Pancreas (tissue), 10 donors: ENCODE measurements around the gene EIF3L. TPM values are rescaled to one million over a fixed set of nuclear protein-coding genes. Genes with fewer than 3 reads are reported as not detected.
A peak's percentile ranks its signal among the peaks of the same experiment; 100 is the strongest.

Experiments
- ATAC-seq, 4 donors: fragments of 200-7000 bp; cut with Tn5 transposase; one replicate each; pipeline versions ENCODE4 v1.8.0 to v1.9.1; 2020; ENCODE audit warnings: mild to moderate bottlenecking in 4 of 4, moderate library complexity in 4 of 4
- DNase-seq, 6 donors: peaks; one replicate each; pipeline ENCODE4 v3.0.0-alpha.2; 2020
- FAIRE-seq: peaks from 2 replicates; lab custom pipeline; 2012; peaks lifted over from hg19 to GRCh38; lab: Jason Lieb, UNC
- H3K27ac ChIP-seq, 4 donors: fragments of 200-600 bp; sonication (generic); 1 replicate in 3 of 4; 2 replicates in 1 of 4; pipeline versions ENCODE4 v1.5.0 to v1.8.0; 2020
- H3K27me3 ChIP-seq, 4 donors: fragments of 200-600 bp; one replicate each; pipeline ENCODE4 v1.8.0; 2021
- H3K36me3 ChIP-seq, 3 donors: fragments of 200-600 bp; sonication (generic) in 1 of 3; one replicate each; pipeline versions ENCODE4 v1.5.0 to v1.8.0; 2020 to 2021
- H3K4me1 ChIP-seq, 3 donors: fragments of 200-600 bp; one replicate each; pipeline ENCODE4 v1.8.0; 2021
- H3K4me3 ChIP-seq, 4 donors: fragments of 200-600 bp; sonication (generic) in 2 of 4; one replicate each; pipeline versions ENCODE4 v1.5.0 to v1.8.0; 2020 to 2021
- H3K9me3 ChIP-seq, 4 donors: fragments of 200-600 bp; one replicate each; pipeline ENCODE4 v1.8.0; 2021
- WGBS, 2 donors: extraction: QIAGEN DNeasy Blood & Tissue Kit; methylation state at CpG; one replicate each; pipeline ENCODE4 v1.1.7; 2013; 5-methylcytosine and 5-hydroxymethylcytosine counted together
- intact Hi-C, 3 donors: fragments of 100-400 bp; cut with DNase I; formaldehyde crosslinking; loops; one replicate each; pipeline versions ENCODE4 v1.11.1 to v1.14.2; 2022
- polyA plus RNA-seq, 2 donors: library from polyadenylated mRNA; stranded (reverse); fragments of 200-250 nt; gene quantifications; one replicate each; pipeline ENCODE4 v1.2.3, GENCODE V29; 2013
- total RNA-seq, 6 donors: library from RNA; stranded (reverse); fragmentation: NEBNext Ultra II Directional in 4 of 6; extraction: Animal tissue kit (Norgen Biotek cat#: 25700) in 4 of 6; gene quantifications; one replicate each; pipeline versions ENCODE4 v1.2.1 to v1.2.4, GENCODE V29; 2021 to 2023
- TF ChIP-seq, protein P1 (sequence below), 4 donors: fragments of 200-600 bp; sonication (generic) in 3 of 4; IDR thresholded peaks; one replicate each; pipeline versions ENCODE4 v1.5.0 to v1.8.0; 2021; ENCODE audit warnings: antibody characterized with exemption in 4 of 4
- donor health status: healthy with polysubstance abuse.
- donor health status: DM: no; HTN: no; CAD: no; lungs with moderate emphysema.
- donor health status: DM: no; HTN: no; CAD: no.
- donor health status: control.
- donor health status: control.
- donor health status: Bipolar disorder and iron deficiency.
- donor health status: DM: yes; HTN: yes; CAD: no.
- donor health status: DM: no; HTN: no; CAD: no.
- donor health status: DM: no; HTN: no; CAD: no.
- donor health status: DM: yes; HTN: yes; CAD: no.

Gene EIF3L
- total and polyA plus RNA-seq, 8 donors: 162 to 412 (median 338) TPM

DNA sequence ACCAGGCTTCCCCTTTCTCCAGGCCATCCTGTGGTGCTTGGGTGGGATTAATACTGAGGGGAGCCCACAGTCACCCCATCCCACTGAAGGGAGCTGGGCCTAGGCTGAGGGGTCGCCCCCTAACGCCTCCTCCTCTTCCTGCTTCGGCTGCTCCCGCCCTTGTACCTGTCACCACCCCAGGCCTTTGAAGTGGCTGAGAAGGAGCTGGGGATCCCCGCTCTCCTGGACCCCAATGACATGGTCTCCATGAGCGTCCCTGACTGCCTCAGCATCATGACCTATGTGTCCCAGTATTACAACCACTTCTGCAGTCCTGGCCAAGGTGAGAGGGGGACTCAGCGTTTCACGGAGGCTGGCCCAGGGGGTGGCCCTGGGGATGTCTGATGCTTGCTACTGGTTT, 63.0 kb downstream of the EIF3L start:
- TF ChIP-seq, protein P1, sequence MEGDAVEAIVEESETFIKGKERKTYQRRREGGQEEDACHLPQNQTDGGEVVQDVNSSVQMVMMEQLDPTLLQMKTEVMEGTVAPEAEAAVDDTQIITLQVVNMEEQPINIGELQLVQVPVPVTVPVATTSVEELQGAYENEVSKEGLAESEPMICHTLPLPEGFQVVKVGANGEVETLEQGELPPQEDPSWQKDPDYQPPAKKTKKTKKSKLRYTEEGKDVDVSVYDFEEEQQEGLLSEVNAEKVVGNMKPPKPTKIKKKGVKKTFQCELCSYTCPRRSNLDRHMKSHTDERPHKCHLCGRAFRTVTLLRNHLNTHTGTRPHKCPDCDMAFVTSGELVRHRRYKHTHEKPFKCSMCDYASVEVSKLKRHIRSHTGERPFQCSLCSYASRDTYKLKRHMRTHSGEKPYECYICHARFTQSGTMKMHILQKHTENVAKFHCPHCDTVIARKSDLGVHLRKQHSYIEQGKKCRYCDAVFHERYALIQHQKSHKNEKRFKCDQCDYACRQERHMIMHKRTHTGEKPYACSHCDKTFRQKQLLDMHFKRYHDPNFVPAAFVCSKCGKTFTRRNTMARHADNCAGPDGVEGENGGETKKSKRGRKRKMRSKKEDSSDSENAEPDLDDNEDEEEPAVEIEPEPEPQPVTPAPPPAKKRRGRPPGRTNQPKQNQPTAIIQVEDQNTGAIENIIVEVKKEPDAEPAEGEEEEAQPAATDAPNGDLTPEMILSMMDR (IDR thresholded peaks at IDR 0.05): no peak
- WGBS, 2 donors: 78 to 89% methylated on average over 8 of the region's 8 CpGs
- intact Hi-C loops: no loop called here
- no peaks in the 10 kb centered on the region for H3K4me1 ChIP-seq
- no peak for ATAC-seq
- no peaks in the 10 kb centered on the region for H3K9me3 ChIP-seq
- H3K27ac ChIP-seq: no peak overlapping the region
- no peak overlapping the region for H3K4me3 ChIP-seq
- peaks cover 0 to 18% (median 0%) of the 10 kb centered on the region in 3 donors for H3K36me3 ChIP-seq
- no peak for FAIRE-seq
- no peak for DNase-seq
- no peaks in the 10 kb centered on the region for H3K27me3 ChIP-seq

DNA sequence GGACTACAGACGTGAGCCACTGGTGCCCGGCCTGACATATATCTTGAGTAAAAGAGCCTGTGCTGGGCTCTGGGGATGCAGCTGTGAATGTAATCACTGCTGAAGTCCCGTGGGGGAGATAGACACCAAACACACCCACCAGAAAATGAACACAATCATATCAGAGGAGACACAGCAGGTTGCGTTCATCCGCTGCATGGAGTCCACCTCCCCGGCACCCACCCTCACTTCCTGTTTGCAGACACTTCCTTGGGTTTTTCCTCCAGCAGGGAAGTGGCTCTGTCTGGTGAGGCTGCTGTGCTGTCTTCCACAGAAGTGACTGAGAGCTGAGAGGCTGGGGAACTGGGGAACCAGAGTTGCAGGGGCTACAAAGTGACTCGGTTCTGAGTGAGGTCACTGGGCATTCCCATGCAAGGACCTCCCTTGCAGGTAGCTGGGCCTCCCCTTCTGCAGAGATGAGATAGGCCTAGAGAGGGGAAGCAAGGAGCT, 64.1 kb downstream of the EIF3L start:
- H3K36me3 ChIP-seq: peaks cover 0 to 29% (median 0%) of the 10 kb centered on the region in 3 donors
- no peak for FAIRE-seq
- 86 to 87% methylated on average over 7 of the region's 7 CpGs for WGBS, 2 donors

DNA sequence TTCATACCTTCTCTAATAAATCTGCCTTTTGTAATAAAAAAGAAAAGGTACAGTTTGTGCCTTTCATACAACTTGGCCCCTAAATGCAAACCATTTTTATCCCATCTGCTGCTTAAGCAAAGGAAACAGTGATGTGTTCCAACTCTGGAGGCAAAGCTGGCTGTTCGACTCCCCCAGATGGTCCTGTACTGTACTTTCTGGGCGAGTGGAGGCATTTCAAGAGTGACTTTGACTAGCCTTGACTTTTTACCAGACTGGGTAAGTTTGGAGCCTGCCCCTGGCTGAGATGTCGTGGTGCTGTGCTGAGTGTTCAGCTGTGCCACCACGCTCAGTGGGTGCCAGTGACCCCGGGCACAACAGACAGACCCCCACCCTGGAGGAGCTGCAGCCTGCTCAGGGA, 67.1 kb downstream of the EIF3L start:
- Histone ChIP-seq H3K9me3 (no peaks in the 10 kb centered on the region), H3K36me3 (peaks cover 0 to 49% (median 5%) of the 10 kb centered on the region in 3 donors), H3K27me3 (no peaks in the 10 kb centered on the region), H3K4me3 (no peak overlapping the region), H3K27ac (no peak overlapping the region), H3K4me1 (no peaks in the 10 kb centered on the region)
- DNase-seq (no peak), ATAC-seq (no peak), FAIRE-seq (no peak)
- intact Hi-C loops: no loop called here
- TF ChIP-seq, protein P1 (IDR thresholded peaks at IDR 0.05): no peak
- 88 to 89% methylated on average over 5 of the region's 5 CpGs for WGBS, 2 donors

More for the DNA sequence above, 64.1 kb downstream of the EIF3L start:
- Histone ChIP-seq H3K27me3 (no peaks in the 10 kb centered on the region), H3K4me3 (no peak overlapping the region), H3K4me1 (no peaks in the 10 kb centered on the region), H3K9me3 (no peaks in the 10 kb centered on the region), H3K27ac (no peak overlapping the region)
- DNase-seq (no peak), ATAC-seq (no peak)
- intact Hi-C loops: no loop called here
- TF ChIP-seq, protein P1 (IDR thresholded peaks at IDR 0.05): no peak

DNA sequence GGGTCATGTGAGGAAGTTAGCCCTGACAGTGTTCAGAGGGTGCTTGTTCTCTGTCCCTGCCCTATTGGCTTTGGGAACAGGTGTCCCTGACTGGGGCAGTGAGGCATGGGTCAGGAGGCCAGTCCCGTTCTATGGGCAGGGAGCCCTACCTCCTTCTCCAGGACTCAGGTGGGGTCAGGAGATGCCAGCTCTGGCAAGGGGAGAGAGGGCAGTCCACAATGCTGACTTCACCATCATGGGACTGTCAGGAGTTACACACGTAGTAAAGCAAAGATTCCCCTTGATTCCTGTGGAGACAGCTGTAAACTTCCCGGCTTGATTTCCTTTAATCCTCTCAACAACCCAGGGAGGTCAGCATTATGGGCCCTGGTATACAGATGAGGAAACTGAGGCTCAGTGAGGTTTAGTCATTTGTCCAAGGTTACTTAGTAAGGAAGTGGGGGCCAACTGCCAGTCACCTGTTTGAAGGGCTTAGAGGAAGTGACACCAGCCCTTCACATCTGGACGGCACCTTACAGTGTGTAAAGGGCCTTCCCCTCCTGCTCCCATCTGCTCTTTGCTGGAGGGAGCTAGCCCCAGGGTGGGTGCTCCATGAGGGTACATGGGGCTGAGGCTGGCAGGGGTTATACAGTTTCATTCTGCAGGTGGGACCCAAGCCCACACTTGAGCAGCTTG, 68.8 kb downstream of the EIF3L start:
- no peaks in the 10 kb centered on the region for H3K4me1 ChIP-seq
- DNase-seq (no peak), ATAC-seq (peak in 2 of 4 donors; percentile 14), FAIRE-seq (no peak)
- 78 to 86% methylated on average over 4 of the region's 4 CpGs for WGBS, 2 donors
- H3K27ac ChIP-seq: no peak overlapping the region
- peaks cover 0 to 49% (median 5%) of the 10 kb centered on the region in 3 donors for H3K36me3 ChIP-seq
- intact Hi-C loops: no loop called here
- TF ChIP-seq, protein P1 (IDR thresholded peaks at IDR 0.05): no peak
- H3K27me3 ChIP-seq: no peaks in the 10 kb centered on the region
- no peaks in the 10 kb centered on the region for H3K9me3 ChIP-seq
- H3K4me3 ChIP-seq: no peak overlapping the region
